ENCODE measurements around the gene CPO.

GRCh38 chr2:206890926-206891325, 48.4 kb upstream of the CPO start:
- no peak for TF ChIP-seq EP300 (IDR thresholded peaks at IDR 0.05)
- TF ChIP-seq, protein P1, sequence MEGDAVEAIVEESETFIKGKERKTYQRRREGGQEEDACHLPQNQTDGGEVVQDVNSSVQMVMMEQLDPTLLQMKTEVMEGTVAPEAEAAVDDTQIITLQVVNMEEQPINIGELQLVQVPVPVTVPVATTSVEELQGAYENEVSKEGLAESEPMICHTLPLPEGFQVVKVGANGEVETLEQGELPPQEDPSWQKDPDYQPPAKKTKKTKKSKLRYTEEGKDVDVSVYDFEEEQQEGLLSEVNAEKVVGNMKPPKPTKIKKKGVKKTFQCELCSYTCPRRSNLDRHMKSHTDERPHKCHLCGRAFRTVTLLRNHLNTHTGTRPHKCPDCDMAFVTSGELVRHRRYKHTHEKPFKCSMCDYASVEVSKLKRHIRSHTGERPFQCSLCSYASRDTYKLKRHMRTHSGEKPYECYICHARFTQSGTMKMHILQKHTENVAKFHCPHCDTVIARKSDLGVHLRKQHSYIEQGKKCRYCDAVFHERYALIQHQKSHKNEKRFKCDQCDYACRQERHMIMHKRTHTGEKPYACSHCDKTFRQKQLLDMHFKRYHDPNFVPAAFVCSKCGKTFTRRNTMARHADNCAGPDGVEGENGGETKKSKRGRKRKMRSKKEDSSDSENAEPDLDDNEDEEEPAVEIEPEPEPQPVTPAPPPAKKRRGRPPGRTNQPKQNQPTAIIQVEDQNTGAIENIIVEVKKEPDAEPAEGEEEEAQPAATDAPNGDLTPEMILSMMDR (IDR thresholded peaks at IDR 0.05), result no peak
